GM12878 (cell line): ENCODE measurements around the gene NUP210L. TPM values are rescaled to one million over a fixed set of nuclear protein-coding genes. Genes with fewer than 3 reads are reported as not detected.

Experiments
- E4F1 ChIP-seq: fragments of 450-650 bp; IDR thresholded peaks from 2 replicates; pipeline ENCODE4 v1.6.1; 2018; ENCODE audit warnings: borderline replicate concordance, mild to moderate bottlenecking; ENCODE audit not compliant: partially characterized antibody
- EED ChIP-seq: sonication (generic); IDR thresholded peaks from 2 replicates; pipeline ENCODE4 v1.6.1; 2016; ENCODE audit warnings: antibody characterized with exemption, low read depth
- ETV6 ChIP-seq, 2 experiments: fragments of 450-650 bp in 1 of 2; IDR thresholded peaks in 1 of 2; conservative IDR thresholded peaks in 1 of 2; 2 replicates each; pipeline ENCODE4 v1.6.1; 2014; ENCODE audit warnings: antibody characterized with exemption in 1 of 2, borderline replicate concordance in 1 of 2, low read depth in 1 of 2, mild to moderate bottlenecking in 1 of 2, moderate library complexity in 1 of 2
- MYB ChIP-seq: fragments of 150-350 bp; IDR thresholded peaks from 2 replicates; pipeline ENCODE4 v1.6.1; 2014; ENCODE audit warnings: mild to moderate bottlenecking, low read depth, low read length, borderline replicate concordance
- RB1 ChIP-seq: fragments of 450-650 bp; formaldehyde crosslinking; IDR thresholded peaks from 2 replicates; pipeline ENCODE4 v1.6.1; 2017; ENCODE audit warnings: mild to moderate bottlenecking, borderline replicate concordance
- SIX5 ChIP-seq: IDR thresholded peaks from 2 replicates; pipeline ENCODE4 v1.6.1; 2011; ENCODE audit warnings: mild to moderate bottlenecking, low read depth, low read length, moderate library complexity; ENCODE audit not compliant: severe bottlenecking
- SMARCA5 ChIP-seq: fragments of 450-650 bp; IDR thresholded peaks from 2 replicates; pipeline ENCODE4 v1.6.1; 2017; ENCODE audit warnings: mild to moderate bottlenecking
- TCF3 ChIP-seq: IDR thresholded peaks from 2 replicates; pipeline ENCODE4 v1.6.1; 2012; ENCODE audit warnings: low read depth, mild to moderate bottlenecking, low read length, borderline replicate concordance; ENCODE audit not compliant: insufficient read depth
- ZSCAN29 ChIP-seq: fragments of 450-650 bp; IDR thresholded peaks from 2 replicates; pipeline ENCODE4 v1.6.1; 2017; ENCODE audit warnings: mild to moderate bottlenecking, moderate library complexity
- polyA plus RNA-seq, 11 experiments: library from polyadenylated mRNA; depleted of rRNA in 4 of 11; unstranded in 6 of 11; stranded (reverse) in 5 of 11; fragments of >200 nt; fragmentation: Nextera tagmentation in 4 of 11; fragmentation: Illumina TruSeq in 1 of 11; extraction: Ambion mirVana in 4 of 11; extraction: Trizol in 1 of 11; gene quantifications; 1 replicate in 1 of 11; 2 replicates in 10 of 11; pipeline versions ENCODE4 v1.2.1 to v1.2.3, GENCODE V29; 2011 to 2016; ENCODE audit warnings: inconsistent platforms in 2 of 11, missing spikeins in 2 of 11, low read depth in 1 of 11
- total RNA-seq, 4 experiments: library from RNA; depleted of rRNA in 3 of 4; stranded (reverse); fragments of >200 nt in 3 of 4; fragmentation: Illumina TruSeq in 1 of 4; extraction: Trizol in 1 of 4; gene quantifications; 2 replicates each; pipeline versions ENCODE4 v1.2.1 to v1.2.3, GENCODE V29; 2013 to 2021
- TF ChIP-seq, protein P1 (sequence below): fragments of 450-650 bp; IDR thresholded peaks from 2 replicates; pipeline ENCODE4 v1.6.1; 2017; ENCODE audit warnings: mild to moderate bottlenecking, low read depth, inconsistent platforms; ENCODE audit not compliant: poor library complexity, severe bottlenecking
- TF ChIP-seq, protein P2 (sequence below): fragments of 450-650 bp; formaldehyde crosslinking; IDR thresholded peaks from 2 replicates; pipeline ENCODE4 v1.5.0; 2022; ENCODE audit warnings: mild to moderate bottlenecking, missing genetic modification characterization
- TF ChIP-seq, protein P3 (sequence below): fragments of 150-350 bp; IDR thresholded peaks from 2 replicates; pipeline ENCODE4 v1.6.1; 2016; ENCODE audit warnings: low read depth, low read length

Gene NUP210L
- total and polyA plus RNA-seq, 10 of the 15 experiments (the other 5 are each of a cell fraction or from before 2014, with no cell fraction given) = 0.04 to 0.08 (median 0.07) TPM; not detected in 7

DNA sequence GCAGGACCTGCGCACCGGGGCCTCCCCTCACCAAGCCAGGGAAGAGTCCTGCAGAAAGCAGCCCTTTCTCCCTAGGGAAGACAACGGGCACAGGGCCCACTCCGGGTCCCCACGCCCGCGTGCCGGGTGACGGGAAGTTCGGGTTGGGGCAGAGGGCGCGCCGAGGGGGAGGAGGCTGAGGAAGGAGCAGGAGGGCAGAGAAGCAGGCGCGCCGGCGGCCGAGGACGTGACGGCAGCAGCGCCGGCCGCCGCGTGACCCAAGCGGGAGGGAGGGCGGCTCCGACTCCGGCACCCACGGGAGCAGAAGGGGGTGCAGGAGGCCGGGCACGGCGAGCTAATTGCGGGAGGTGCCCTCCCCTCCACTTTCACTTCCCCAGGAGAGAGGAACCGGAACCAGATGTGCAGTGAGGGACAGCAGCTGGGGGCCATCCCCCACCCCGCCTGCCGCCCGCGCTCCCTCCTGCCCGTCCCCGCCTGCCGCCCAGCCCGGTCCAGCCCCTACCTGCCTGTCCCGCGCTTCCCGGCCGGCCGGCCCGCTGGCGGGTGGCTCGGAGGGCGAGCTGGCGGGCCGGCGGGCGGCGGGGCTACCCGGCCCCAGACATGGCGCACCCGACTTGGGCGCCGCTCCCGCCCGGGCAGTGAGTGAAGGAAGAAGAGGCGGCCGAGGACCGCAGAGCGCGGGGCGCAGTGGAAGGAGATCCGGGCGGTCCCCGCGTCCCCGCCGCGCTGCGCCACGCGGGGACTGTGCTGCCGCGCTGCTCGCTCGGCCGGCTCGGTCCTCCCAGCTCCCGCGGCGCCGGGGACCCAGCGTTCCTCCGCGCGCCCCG is 208.9 kb downstream of the NUP210L start (continued):
- peak; percentile 73; the same call in 1 of the 2 replicates for TF ChIP-seq EED
- no peak for TF ChIP-seq E4F1
- 0 out of 2 replicates have a peak, but pooled peaks have one; percentile 33 for TF ChIP-seq ZSCAN29
- TF ChIP-seq, protein P1, sequence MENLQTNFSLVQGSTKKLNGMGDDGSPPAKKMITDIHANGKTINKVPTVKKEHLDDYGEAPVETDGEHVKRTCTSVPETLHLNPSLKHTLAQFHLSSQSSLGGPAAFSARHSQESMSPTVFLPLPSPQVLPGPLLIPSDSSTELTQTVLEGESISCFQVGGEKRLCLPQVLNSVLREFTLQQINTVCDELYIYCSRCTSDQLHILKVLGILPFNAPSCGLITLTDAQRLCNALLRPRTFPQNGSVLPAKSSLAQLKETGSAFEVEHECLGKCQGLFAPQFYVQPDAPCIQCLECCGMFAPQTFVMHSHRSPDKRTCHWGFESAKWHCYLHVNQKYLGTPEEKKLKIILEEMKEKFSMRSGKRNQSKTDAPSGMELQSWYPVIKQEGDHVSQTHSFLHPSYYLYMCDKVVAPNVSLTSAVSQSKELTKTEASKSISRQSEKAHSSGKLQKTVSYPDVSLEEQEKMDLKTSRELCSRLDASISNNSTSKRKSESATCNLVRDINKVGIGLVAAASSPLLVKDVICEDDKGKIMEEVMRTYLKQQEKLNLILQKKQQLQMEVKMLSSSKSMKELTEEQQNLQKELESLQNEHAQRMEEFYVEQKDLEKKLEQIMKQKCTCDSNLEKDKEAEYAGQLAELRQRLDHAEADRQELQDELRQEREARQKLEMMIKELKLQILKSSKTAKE = no peak
- TF ChIP-seq, protein P2, sequence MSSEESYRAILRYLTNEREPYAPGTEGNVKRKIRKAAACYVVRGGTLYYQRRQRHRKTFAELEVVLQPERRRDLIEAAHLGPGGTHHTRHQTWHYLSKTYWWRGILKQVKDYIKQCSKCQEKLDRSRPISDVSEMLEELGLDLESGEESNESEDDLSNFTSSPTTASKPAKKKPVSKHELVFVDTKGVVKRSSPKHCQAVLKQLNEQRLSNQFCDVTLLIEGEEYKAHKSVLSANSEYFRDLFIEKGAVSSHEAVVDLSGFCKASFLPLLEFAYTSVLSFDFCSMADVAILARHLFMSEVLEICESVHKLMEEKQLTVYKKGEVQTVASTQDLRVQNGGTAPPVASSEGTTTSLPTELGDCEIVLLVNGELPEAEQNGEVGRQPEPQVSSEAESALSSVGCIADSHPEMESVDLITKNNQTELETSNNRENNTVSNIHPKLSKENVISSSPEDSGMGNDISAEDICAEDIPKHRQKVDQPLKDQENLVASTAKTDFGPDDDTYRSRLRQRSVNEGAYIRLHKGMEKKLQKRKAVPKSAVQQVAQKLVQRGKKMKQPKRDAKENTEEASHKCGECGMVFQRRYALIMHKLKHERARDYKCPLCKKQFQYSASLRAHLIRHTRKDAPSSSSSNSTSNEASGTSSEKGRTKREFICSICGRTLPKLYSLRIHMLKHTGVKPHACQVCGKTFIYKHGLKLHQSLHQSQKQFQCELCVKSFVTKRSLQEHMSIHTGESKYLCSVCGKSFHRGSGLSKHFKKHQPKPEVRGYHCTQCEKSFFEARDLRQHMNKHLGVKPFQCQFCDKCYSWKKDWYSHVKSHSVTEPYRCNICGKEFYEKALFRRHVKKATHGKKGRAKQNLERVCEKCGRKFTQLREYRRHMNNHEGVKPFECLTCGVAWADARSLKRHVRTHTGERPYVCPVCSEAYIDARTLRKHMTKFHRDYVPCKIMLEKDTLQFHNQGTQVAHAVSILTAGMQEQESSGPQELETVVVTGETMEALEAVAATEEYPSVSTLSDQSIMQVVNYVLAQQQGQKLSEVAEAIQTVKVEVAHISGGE (CRISPR knock-in tag) = peak; percentile 26; the same call in 1 of the 2 replicates
- TF ChIP-seq RB1 = peak; percentile 49
- TF ChIP-seq, protein P3, sequence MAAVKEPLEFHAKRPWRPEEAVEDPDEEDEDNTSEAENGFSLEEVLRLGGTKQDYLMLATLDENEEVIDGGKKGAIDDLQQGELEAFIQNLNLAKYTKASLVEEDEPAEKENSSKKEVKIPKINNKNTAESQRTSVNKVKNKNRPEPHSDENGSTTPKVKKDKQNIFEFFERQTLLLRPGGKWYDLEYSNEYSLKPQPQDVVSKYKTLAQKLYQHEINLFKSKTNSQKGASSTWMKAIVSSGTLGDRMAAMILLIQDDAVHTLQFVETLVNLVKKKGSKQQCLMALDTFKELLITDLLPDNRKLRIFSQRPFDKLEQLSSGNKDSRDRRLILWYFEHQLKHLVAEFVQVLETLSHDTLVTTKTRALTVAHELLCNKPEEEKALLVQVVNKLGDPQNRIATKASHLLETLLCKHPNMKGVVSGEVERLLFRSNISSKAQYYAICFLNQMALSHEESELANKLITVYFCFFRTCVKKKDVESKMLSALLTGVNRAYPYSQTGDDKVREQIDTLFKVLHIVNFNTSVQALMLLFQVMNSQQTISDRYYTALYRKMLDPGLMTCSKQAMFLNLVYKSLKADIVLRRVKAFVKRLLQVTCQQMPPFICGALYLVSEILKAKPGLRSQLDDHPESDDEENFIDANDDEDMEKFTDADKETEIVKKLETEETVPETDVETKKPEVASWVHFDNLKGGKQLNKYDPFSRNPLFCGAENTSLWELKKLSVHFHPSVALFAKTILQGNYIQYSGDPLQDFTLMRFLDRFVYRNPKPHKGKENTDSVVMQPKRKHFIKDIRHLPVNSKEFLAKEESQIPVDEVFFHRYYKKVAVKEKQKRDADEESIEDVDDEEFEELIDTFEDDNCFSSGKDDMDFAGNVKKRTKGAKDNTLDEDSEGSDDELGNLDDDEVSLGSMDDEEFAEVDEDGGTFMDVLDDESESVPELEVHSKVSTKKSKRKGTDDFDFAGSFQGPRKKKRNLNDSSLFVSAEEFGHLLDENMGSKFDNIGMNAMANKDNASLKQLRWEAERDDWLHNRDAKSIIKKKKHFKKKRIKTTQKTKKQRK = no peak
- TF ChIP-seq TCF3 = peak; percentile 98
- TF ChIP-seq SMARCA5 = peak; percentile 88
- no peak for TF ChIP-seq SIX5
- 0 out of 2 replicates have a peak, but pooled peaks have one; percentile 38 for TF ChIP-seq MYB
- peak in 1 of 2 experiments; percentile 93; a peak in 2 of 4 replicates for TF ChIP-seq ETV6 (conservative IDR thresholded peaks at IDR 0.05 in 1 of 2, IDR thresholded peaks at IDR 0.05 in 1 of 2; ENCODE audit: borderline replicate concordance in 1 of 2, low read depth in 1 of 2)
